CD4-positive, CD25-positive, alpha-beta regulatory T cell (primary cell): ENCODE data around the gene ANKFN1. TPM values are rescaled to one million over a fixed set of nuclear protein-coding genes. Genes with fewer than 3 reads are reported as not detected.

ENCODE experiments used
- ATAC-seq, 2 donors: fragments of 150-1000 bp; cut with Tn5 transposase; one replicate each; pipeline ENCODE4 v1.10.0; 2021; ENCODE audit warnings: low read depth in 2 of 2, moderate number of reproducible peaks in 2 of 2, moderate library complexity in 1 of 2
- DNase-seq, 3 donors: peaks; one replicate each; pipeline versions ENCODE4 v3.0.0 to v3.0.0-alpha.2; 2012 to 2022; ENCODE audit warnings: mixed read lengths in 1 of 3
- H3K27ac ChIP-seq: one replicate; pipeline ENCODE4 v1.7.0; 2013; ENCODE audit warnings: mild to moderate bottlenecking, low read length; ENCODE audit not compliant: insufficient read depth, poor library complexity, severe bottlenecking
- H3K27me3 ChIP-seq: one replicate; pipeline ENCODE4 v1.7.0; 2013; ENCODE audit warnings: low read length; ENCODE audit not compliant: control insufficient read depth, insufficient read depth
- H3K36me3 ChIP-seq: one replicate; pipeline ENCODE4 v1.7.0; 2013; ENCODE audit warnings: mild to moderate bottlenecking, low read length, moderate library complexity; ENCODE audit not compliant: control insufficient read depth, insufficient read depth
- H3K4me1 ChIP-seq: 2 replicates; pipeline ENCODE4 v1.7.0; 2013; ENCODE audit warnings: mild to moderate bottlenecking, low read length; ENCODE audit not compliant: insufficient read depth, control insufficient read depth, poor library complexity, severe bottlenecking
- H3K4me3 ChIP-seq: one replicate; pipeline ENCODE4 v1.7.0; 2013; ENCODE audit warnings: low read depth, mild to moderate bottlenecking, low read length, moderate library complexity
- H3K9me3 ChIP-seq, 2 experiments: 1 replicate in 1 of 2; 2 replicates in 1 of 2; pipeline ENCODE4 v1.7.0; 2013; ENCODE audit warnings: low read length in 2 of 2, mild to moderate bottlenecking in 1 of 2, moderate library complexity in 1 of 2; ENCODE audit not compliant: control insufficient read depth in 2 of 2
- H3K27ac Mint-ChIP-seq, 3 donors: one replicate each; pipeline ENCODE4 v1.8.0; 2020 to 2022; ENCODE audit warnings: mild to moderate bottlenecking in 3 of 3, mixed read lengths in 3 of 3, moderate library complexity in 2 of 3
- H3K27me3 Mint-ChIP-seq: one replicate; pipeline ENCODE4 v1.8.0; 2022; ENCODE audit warnings: mild to moderate bottlenecking, mixed read lengths
- H3K36me3 Mint-ChIP-seq: one replicate; pipeline ENCODE4 v1.8.0; 2020; ENCODE audit warnings: mixed read lengths
- H3K4me1 Mint-ChIP-seq, 4 donors: one replicate each; pipeline ENCODE4 v1.8.0; 2020 to 2022; ENCODE audit warnings: mixed read lengths in 4 of 4, mild to moderate bottlenecking in 1 of 4
- H3K4me3 Mint-ChIP-seq, 4 donors: one replicate each; pipeline ENCODE4 v1.8.0; 2020 to 2022; ENCODE audit warnings: mild to moderate bottlenecking in 4 of 4, mixed read lengths in 4 of 4, moderate library complexity in 3 of 4
- H3K9me3 Mint-ChIP-seq, 7 donors: one replicate each; pipeline ENCODE4 v1.8.0; 2020 to 2022; ENCODE audit warnings: mixed read lengths in 7 of 7, mild to moderate bottlenecking in 3 of 7, moderate library complexity in 2 of 7
- polyA plus RNA-seq, 4 donors: library from polyadenylated mRNA; unstranded; fragments of 300-500 nt; fragmentation: Illumina TruSeq; gene quantifications; one replicate each; pipeline ENCODE4 v1.2.3, GENCODE V29; 2021
- total RNA-seq: library from RNA; stranded (reverse); gene quantifications from one replicate; pipeline ENCODE4 v1.2.3, GENCODE V29; 2022

The ANKFN1 gene
- total RNA-seq = not detected
- not detected for polyA plus RNA-seq

GRCh38 chr17:56152874-56153602, at the start of gene ANKFN1:
TSS of gene ANKFN1 (plus strand) at chr17:56153475. CDS start at chr17:56212668, 59,193 bp downstream.
- H3K27ac ChIP-seq = no peak within 1 kb of the TSS
- H3K4me3 ChIP-seq = no peak within 1 kb of the TSS
- no peaks in the 10 kb centered on the region for H3K36me3 Mint-ChIP-seq
- H3K4me1 Mint-ChIP-seq = no peaks in the 10 kb centered on the region
- no peaks in the 10 kb centered on the region for H3K4me1 ChIP-seq
- no peaks in the 10 kb centered on the region for H3K27me3 ChIP-seq
- no peaks in the 10 kb centered on the region for H3K9me3 ChIP-seq
- no peak within 1 kb of the TSS for H3K4me3 Mint-ChIP-seq
- H3K9me3 Mint-ChIP-seq = no peaks in the 10 kb centered on the region
- H3K36me3 ChIP-seq = no peaks in the 10 kb centered on the region
- DNase-seq (no peak), ATAC-seq (no peak)
- H3K27me3 Mint-ChIP-seq = peaks cover 10% of the 10 kb centered on the region
- no peak within 1 kb of the TSS for H3K27ac Mint-ChIP-seq

GRCh38 chr17:56108811-56109284, 44.4 kb upstream of the ANKFN1 start:
- ATAC-seq = no peak

GRCh38 chr17:56109836-56110235, 43.4 kb upstream of the ANKFN1 start:
- H3K36me3 ChIP-seq = no peaks in the 10 kb centered on the region
- H3K27me3 ChIP-seq = no peaks in the 10 kb centered on the region
- H3K4me3 ChIP-seq = no peak overlapping the region
- Mint-ChIP-seq H3K9me3 (no peaks in the 10 kb centered on the region), H3K4me1 (no peaks in the 10 kb centered on the region), H3K27me3 (peaks cover 5% of the 10 kb centered on the region), H3K27ac (no peak overlapping the region), H3K36me3 (no peaks in the 10 kb centered on the region), H3K4me3 (no peak overlapping the region)
- no peak for DNase-seq
- no peak overlapping the region for H3K27ac ChIP-seq
- H3K9me3 ChIP-seq = no peaks in the 10 kb centered on the region
- no peak for ATAC-seq
- H3K4me1 ChIP-seq = no peaks in the 10 kb centered on the region

More at GRCh38 chr17:56108811-56109284, 44.4 kb upstream of the ANKFN1 start:
- H3K9me3 Mint-ChIP-seq = no peaks in the 10 kb centered on the region
- Histone ChIP-seq H3K27me3 (no peaks in the 10 kb centered on the region), H3K4me3 (no peak overlapping the region), H3K36me3 (no peaks in the 10 kb centered on the region), H3K9me3 (no peaks in the 10 kb centered on the region), H3K4me1 (no peaks in the 10 kb centered on the region), H3K27ac (no peak overlapping the region)
- H3K4me3 Mint-ChIP-seq = no peak overlapping the region
- H3K27me3 Mint-ChIP-seq = peaks cover 5% of the 10 kb centered on the region
- H3K36me3 Mint-ChIP-seq = no peaks in the 10 kb centered on the region
- DNase-seq = no peak
- H3K27ac Mint-ChIP-seq = no peak overlapping the region
- H3K4me1 Mint-ChIP-seq = no peaks in the 10 kb centered on the region

- Mint-ChIP-seq H3K4me1 (no peaks in the 10 kb centered on the region), H3K9me3 (no peaks in the 10 kb centered on the region), H3K27ac (no peak overlapping the region), H3K27me3 (peaks cover 5% of the 10 kb centered on the region), H3K36me3 (no peaks in the 10 kb centered on the region), H3K4me3 (no peak overlapping the region)
- no peak overlapping the region for H3K27ac ChIP-seq
- no peak overlapping the region for H3K4me3 ChIP-seq
- no peaks in the 10 kb centered on the region for H3K36me3 ChIP-seq
- ATAC-seq = no peak
- DNase-seq = no peak
- H3K4me1 ChIP-seq = no peaks in the 10 kb centered on the region
- H3K27me3 ChIP-seq = no peaks in the 10 kb centered on the region
- no peaks in the 10 kb centered on the region for H3K9me3 ChIP-seq
These were observed 42.7 kb upstream of the ANKFN1 start for GRCh38 chr17:56110463-56111135.

- ATAC-seq (no peak), DNase-seq (no peak)
- no peaks in the 10 kb centered on the region for H3K9me3 Mint-ChIP-seq
- H3K27ac Mint-ChIP-seq = no peak overlapping the region
- no peaks in the 10 kb centered on the region for H3K27me3 ChIP-seq
- no peaks in the 10 kb centered on the region for H3K9me3 ChIP-seq
- no peaks in the 10 kb centered on the region for H3K36me3 Mint-ChIP-seq
- H3K36me3 ChIP-seq = no peaks in the 10 kb centered on the region
- no peaks in the 10 kb centered on the region for H3K4me1 ChIP-seq
- H3K4me3 Mint-ChIP-seq = no peak overlapping the region
- no peaks in the 10 kb centered on the region for H3K4me1 Mint-ChIP-seq
- peaks cover 5% of the 10 kb centered on the region for H3K27me3 Mint-ChIP-seq
- H3K4me3 ChIP-seq = no peak overlapping the region
- H3K27ac ChIP-seq = no peak overlapping the region
These were observed 41.4 kb upstream of the ANKFN1 start for GRCh38 chr17:56111706-56112485.

GRCh38 chr17:56113486-56113885, 39.8 kb upstream of the ANKFN1 start:
- Histone ChIP-seq H3K9me3 (no peaks in the 10 kb centered on the region), H3K4me3 (no peak overlapping the region), H3K4me1 (no peaks in the 10 kb centered on the region), H3K36me3 (no peaks in the 10 kb centered on the region), H3K27me3 (no peaks in the 10 kb centered on the region), H3K27ac (no peak overlapping the region)
- DNase-seq (no peak), ATAC-seq (no peak)
- H3K27me3 Mint-ChIP-seq = peaks cover 10% of the 10 kb centered on the region
- H3K9me3 Mint-ChIP-seq = no peaks in the 10 kb centered on the region
- no peak overlapping the region for H3K4me3 Mint-ChIP-seq
- no peak overlapping the region for H3K27ac Mint-ChIP-seq
- no peaks in the 10 kb centered on the region for H3K36me3 Mint-ChIP-seq
- H3K4me1 Mint-ChIP-seq = no peaks in the 10 kb centered on the region

GRCh38 chr17:56114469-56114868, 38.8 kb upstream of the ANKFN1 start:
- no peaks in the 10 kb centered on the region for H3K36me3 ChIP-seq
- H3K27me3 Mint-ChIP-seq = peaks cover 10% of the 10 kb centered on the region
- H3K27ac ChIP-seq = no peak overlapping the region
- H3K4me3 ChIP-seq = no peak overlapping the region
- H3K9me3 ChIP-seq = no peaks in the 10 kb centered on the region
- no peak for ATAC-seq
- H3K4me1 ChIP-seq = no peaks in the 10 kb centered on the region
- H3K27me3 ChIP-seq = no peaks in the 10 kb centered on the region
- DNase-seq = no peak
- H3K36me3 Mint-ChIP-seq = no peaks in the 10 kb centered on the region
- H3K4me3 Mint-ChIP-seq = no peak overlapping the region
- H3K27ac Mint-ChIP-seq = no peak overlapping the region
- H3K9me3 Mint-ChIP-seq = no peaks in the 10 kb centered on the region
- no peaks in the 10 kb centered on the region for H3K4me1 Mint-ChIP-seq
